GOT3 (cell line): ENCODE measurements around the gene SNED1.
"Not testable (repeated sequence)": the region's sequence is repeated elsewhere in the genome, so short reads cannot be mapped to it uniquely, and the experiment has no call there.

Source experiments
- DNase-seq: peaks from one replicate; lab custom pipeline; 2025; ENCODE audit warnings: mixed read lengths; lab: John Stamatoyannopoulos, UW

Gene SNED1

GRCh38 chr2:240972636-240973521 lies 25.5 kb upstream of the SNED1 start:
- DNase-seq, result no peak

GRCh38 chr2:240974771-240975572 lies 23.4 kb upstream of the SNED1 start:
- no peak for DNase-seq

GRCh38 chr2:240975903-240976302 lies 22.5 kb upstream of the SNED1 start:
- DNase-seq, result not testable (repeated sequence)

- DNase-seq, result no peak
Measured at GRCh38 chr2:240981280-240981679, 17.1 kb upstream of the SNED1 start.

GRCh38 chr2:240981871-240982800 lies 16.3 kb upstream of the SNED1 start:
- no peak for DNase-seq

DNA sequence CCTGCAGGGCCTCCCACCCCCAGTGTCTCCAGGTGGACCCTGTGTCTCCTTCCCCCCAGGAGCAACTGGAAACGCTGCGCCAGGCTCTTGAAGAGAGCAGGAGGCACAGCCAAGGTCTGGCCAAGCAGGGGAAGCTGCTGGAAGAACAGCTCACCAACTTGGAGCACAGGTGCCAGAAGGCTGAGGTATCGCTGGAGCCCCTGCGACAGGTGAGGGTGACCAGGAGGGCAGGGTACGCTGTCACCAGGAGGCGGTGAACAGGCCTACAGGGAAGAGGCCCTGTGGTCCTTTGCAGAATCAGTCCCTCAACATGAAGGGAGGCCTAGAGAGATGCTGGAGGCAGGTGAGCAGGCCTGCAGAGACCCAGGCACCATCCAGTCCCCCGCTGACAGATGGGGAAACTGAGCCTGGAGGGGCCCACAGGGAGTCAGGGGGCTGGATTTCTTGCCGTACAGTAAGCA lies 15.6 kb upstream of the SNED1 start:
- DNase-seq, result no peak

DNA sequence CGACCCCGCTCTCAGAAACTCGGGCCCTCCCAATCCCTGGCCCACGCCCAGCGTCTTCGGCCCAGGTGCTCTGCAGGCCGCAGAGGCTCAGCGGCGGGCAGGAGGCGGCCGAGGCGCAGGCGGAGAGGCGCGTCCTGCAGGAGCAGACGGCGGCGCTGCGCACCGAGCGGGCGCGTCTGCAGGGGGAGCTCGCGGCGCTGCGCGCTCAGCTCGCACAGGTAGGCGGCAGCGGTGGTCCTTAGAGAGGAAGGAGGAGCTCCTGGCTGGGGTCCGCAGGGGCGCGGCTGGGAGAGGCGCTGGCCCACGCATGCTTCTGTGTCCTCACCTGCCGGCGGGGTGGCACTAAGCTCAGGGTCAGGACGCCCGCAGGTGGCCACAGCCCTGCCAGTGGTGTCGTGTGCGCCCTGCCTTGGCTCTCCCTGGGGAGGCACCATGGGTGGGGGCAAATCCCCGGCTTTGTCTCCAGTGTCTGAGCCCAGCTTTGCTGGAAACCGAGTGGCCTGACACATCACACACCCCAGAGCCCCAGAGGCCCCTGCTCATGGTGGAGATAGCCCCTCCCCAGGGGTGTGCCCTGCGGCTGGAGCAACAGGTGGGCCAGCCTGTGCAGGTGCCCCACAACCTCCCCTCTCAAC lies 14.9 kb upstream of the SNED1 start:
- DNase-seq, result no peak

DNA sequence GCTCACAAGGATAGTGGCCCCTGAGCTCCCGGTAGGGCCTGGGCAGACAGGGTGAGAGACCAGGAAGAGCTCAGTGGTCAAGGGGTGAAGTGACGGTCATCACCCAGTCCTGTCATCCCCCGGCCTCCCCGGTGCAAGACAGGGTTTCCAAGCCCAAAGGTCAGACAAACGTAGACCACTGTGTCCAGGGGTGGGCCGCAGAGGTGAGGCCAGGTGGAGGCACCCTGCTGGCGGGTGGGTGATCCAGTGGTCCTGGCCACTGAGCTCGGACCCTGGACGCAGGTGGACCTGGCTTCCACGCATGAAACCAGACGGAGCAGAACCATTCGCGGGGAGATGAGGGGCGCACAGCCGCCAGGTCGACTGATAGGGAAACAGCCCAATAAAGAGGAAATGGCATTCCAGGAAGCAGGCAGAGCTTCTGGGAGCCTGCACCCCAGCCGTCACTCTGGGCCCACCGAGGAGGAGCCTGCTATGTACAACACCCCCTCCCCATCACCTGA lies 14.4 kb upstream of the SNED1 start:
- no peak for DNase-seq

- DNase-seq, result no peak
Measured at GRCh38 chr2:240985881-240986786, 12.3 kb upstream of the SNED1 start.

- no peak for DNase-seq
Measured at GRCh38 chr2:240986787-240987411, 11.5 kb upstream of the SNED1 start.

DNA sequence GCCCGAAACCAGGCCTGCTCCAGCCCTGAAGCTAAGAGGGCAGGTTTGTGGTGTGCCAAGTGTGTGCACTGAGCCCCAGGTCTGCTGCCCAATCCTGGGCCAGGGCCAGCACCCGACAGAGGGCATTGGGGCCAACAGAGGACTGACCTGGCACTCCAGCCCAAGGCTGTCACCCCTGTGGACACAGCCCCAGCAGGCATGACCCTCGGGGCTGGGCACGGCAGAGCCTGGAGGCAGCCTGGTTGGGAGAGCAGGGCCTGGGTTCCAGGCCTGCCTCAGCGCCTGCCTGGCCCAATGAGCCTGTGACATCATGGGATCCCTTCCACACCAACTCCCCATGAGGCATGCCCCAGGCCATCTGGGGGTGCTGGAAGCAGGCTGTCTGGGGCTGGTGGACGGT lies 10.8 kb upstream of the SNED1 start:
- DNase-seq, result no peak

DNA sequence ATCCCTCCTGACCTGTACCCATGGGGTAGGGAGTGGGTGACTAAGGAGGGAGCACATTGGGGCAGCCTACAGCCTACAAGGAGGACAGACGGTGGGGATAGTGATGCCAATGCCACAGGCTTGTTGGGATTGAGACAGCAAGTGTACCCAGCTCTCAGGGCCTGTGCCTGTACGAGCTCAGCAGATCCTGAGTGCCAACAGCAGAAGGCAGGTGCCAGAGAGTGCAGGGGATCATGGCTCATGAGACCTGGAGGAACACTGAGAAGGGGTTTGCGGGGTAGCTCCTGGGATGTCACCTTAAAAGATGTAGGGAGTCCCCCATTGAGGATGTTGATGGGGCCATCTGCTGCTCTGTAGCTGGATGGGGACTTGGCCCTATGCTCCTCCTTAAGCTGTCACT lies 10.3 kb upstream of the SNED1 start:
- no peak for DNase-seq

GRCh38 chr2:240988571-240989271 lies 9.7 kb upstream of the SNED1 start:
- DNase-seq, result no peak

GRCh38 chr2:240989451-240990265 lies 8.8 kb upstream of the SNED1 start:
- DNase-seq, result no peak

- no peak for DNase-seq
Measured at GRCh38 chr2:240990266-240990529, 8.2 kb upstream of the SNED1 start.

DNA sequence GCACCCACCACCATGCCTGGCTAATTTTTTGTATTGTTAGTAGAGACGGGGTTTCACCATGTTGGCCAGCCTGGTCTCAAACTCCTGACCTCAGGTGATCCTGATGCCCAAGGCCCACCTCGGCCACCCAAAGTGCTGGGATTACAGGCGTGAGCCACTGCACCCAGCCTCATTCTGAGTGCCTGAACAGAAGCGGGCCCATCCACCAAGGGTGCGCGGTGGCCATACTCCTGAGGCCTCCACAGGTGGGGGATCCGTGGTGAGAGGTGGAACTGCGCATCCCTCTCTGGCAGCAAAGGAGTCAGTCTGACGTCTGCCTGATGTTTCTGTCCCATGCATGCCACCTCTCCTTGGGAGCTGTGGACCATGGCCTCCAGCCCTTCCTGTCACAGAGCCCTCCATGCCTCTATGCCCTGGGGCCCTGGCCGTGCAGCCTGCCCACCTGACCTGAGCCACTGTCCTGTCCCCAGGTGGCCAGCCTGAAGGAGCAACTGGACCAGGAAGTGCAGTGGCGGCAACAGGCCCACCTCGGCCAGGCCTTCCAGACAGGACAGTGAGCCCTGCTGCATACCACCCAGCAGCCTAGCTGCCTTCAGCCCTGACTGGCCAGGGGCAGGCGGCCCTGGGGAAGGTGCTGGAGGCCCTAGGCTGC lies 7.6 kb upstream of the SNED1 start:
- no peak for DNase-seq

DNA sequence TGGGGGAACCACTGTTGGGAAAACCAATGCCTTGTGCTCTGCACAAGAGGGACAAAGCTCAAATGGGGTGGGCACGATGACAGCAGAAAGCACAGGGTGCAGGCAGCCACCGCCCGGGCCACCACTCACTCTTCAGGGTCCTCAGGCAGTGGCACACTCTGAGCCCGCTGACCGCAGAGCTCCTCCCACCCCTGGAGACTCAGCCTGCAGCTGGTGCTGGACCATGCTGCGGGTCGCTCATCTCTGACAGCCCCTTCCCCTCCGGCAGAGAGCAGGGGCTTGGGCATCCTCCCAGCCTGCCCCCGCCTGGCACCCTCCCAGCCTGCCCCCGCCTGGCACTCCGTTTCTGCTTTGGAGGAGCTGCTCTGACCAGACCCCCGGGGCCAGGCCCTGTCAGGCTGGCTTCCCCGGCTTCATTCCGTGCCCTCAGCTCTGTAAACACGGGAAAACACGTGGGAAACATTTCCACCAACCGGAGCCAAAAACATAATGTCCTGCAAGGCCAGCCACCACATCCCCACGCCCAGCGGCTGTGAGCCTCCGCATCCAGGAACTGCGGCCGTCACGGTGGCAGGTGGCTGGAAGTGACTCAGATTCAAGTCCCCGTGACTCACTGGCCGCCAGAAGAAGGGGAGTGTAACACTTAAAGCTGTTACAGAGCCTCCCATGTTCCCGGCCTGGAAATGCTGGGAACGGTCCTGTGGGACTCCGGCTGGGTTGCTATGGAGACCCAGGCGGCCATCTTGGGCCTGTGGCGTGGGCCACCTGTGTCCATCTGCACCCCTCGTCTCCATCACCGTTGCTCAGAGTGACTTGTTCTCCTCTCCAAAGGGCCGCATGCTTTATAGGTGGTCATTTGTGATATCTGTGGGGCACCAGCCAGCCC lies 6.8 kb upstream of the SNED1 start:
- peak; percentile 60 for DNase-seq
